Endothelial cell of umbilical vein (primary cell): ENCODE measurements around the gene OR2T34. TPM values are rescaled to one million over a fixed set of nuclear protein-coding genes. Genes with fewer than 3 reads are reported as not detected.

ENCODE experiments used
- BruUV-seq: library from RNA; stranded (reverse); fragments of 400-500 nt; replicated peaks from 2 replicates; lab custom pipeline; 2021; lab: Mats Ljungman, UMichigan
- CTCF ChIA-PET: fragments of 300-600, 350-600 bp; sonication (Branson Sonifier 250); formaldehyde crosslinking; loops from one replicate; lab custom pipeline; 2021; ENCODE audit warnings: antibody characterized with exemption, inconsistent platforms; lab: Charles Lee
- POLR2A ChIA-PET: fragments of 300-600, 350-600 bp; sonication (Branson Sonifier 250); formaldehyde crosslinking; loops from one replicate; lab custom pipeline; 2021; ENCODE audit warnings: antibody characterized with exemption, inconsistent platforms; lab: Charles Lee
- DNase-seq: peaks from one replicate; pipeline ENCODE4 v3.0.0-alpha.2; 2011; ENCODE audit warnings: low read depth, low spot score
- FAIRE-seq: peaks from 2 replicates; lab custom pipeline; 2011; peaks lifted over from hg19 to GRCh38; lab: Jason Lieb, UNC
- H2AFZ ChIP-seq: 2 replicates; pipeline ENCODE4 v1.6.0; 2012; ENCODE audit warnings: low read depth, low read length, control low read depth, inconsistent platforms
- H3K27ac ChIP-seq: 2 replicates; pipeline ENCODE4 v1.5.1; 2011; ENCODE audit warnings: low read depth, mild to moderate bottlenecking, control low read depth, low read length, moderate library complexity; ENCODE audit not compliant: insufficient read depth
- H3K27me3 ChIP-seq, 2 experiments: 2 replicates each; pipeline versions ENCODE4 v1.6.0 to v1.6.1; 2011; ENCODE audit warnings: low read length in 2 of 2, mixed read lengths in 1 of 2; ENCODE audit not compliant: control insufficient read depth in 2 of 2, insufficient read depth in 2 of 2
- H3K36me3 ChIP-seq, 2 experiments: 2 replicates in 1 of 2; 3 replicates in 1 of 2; pipeline ENCODE4 v1.5.1; 2011; ENCODE audit warnings: low read length in 2 of 2, mild to moderate bottlenecking in 1 of 2, moderate library complexity in 1 of 2; ENCODE audit not compliant: control insufficient read depth in 2 of 2, insufficient read depth in 2 of 2; ENCODE audit errors: extremely low read depth in 1 of 2
- H3K4me1 ChIP-seq: 3 replicates; pipeline ENCODE4 v1.5.1; 2011; ENCODE audit warnings: mild to moderate bottlenecking, low read length; ENCODE audit not compliant: control insufficient read depth, insufficient read depth; ENCODE audit errors: extremely low read depth
- H3K4me2 ChIP-seq: 2 replicates; pipeline ENCODE4 v1.6.1; 2011; ENCODE audit warnings: low read length, control low read depth, mixed read lengths; ENCODE audit not compliant: insufficient read depth
- H3K4me3 ChIP-seq, 3 experiments: fragments of 200-600 bp in 1 of 3; sonication (generic), shearing (Covaris generic) in 1 of 3; replicated peaks in 1 of 3; 2 replicates each; pipeline ENCODE4 v1.5.1; 2011 to 2016; ENCODE audit warnings: control low read depth in 3 of 3, low read length in 3 of 3, mild to moderate bottlenecking in 2 of 3, inconsistent platforms in 1 of 3, low read depth in 1 of 3, moderate library complexity in 1 of 3; ENCODE audit not compliant: insufficient read depth in 1 of 3
- H3K79me2 ChIP-seq: 2 replicates; pipeline ENCODE4 v1.6.0; 2012; ENCODE audit warnings: low read length, inconsistent platforms; ENCODE audit not compliant: control insufficient read depth, insufficient read depth
- H3K9ac ChIP-seq: replicated peaks from 2 replicates; pipeline ENCODE3; 2011; ENCODE audit warnings: low read length, control low read depth; ENCODE audit not compliant: insufficient read depth; ENCODE audit errors: extremely low read depth
- H3K9me1 ChIP-seq: replicated peaks from 3 replicates; pipeline ENCODE4 v1.6.0; 2011; ENCODE audit warnings: mild to moderate bottlenecking, low read length; ENCODE audit not compliant: control insufficient read depth, insufficient read depth; ENCODE audit errors: extremely low read depth
- H3K9me3 ChIP-seq: replicated peaks from 2 replicates; pipeline ENCODE4 v1.5.1; 2012; ENCODE audit warnings: low read length, inconsistent platforms; ENCODE audit not compliant: control insufficient read depth, insufficient read depth
- H4K20me1 ChIP-seq: replicated peaks from 2 replicates; pipeline ENCODE3; 2011; ENCODE audit warnings: mild to moderate bottlenecking, low read length; ENCODE audit not compliant: control insufficient read depth, insufficient read depth; ENCODE audit errors: extremely low read depth
- EZH2 ChIP-seq: IDR thresholded peaks from 2 replicates; pipeline ENCODE4 v1.6.1; 2012; ENCODE audit warnings: borderline replicate concordance, low read depth, mild to moderate bottlenecking, moderate library complexity, low read length, inconsistent platforms; ENCODE audit not compliant: severe bottlenecking
- FOS ChIP-seq: IDR thresholded peaks from 2 replicates; pipeline ENCODE4 v1.6.1; 2011; ENCODE audit warnings: mild to moderate bottlenecking, low read length, moderate library complexity, borderline replicate concordance; ENCODE audit not compliant: insufficient read depth
- GATA2 ChIP-seq: IDR thresholded peaks from 2 replicates; pipeline ENCODE4 v1.7.0; 2011; ENCODE audit warnings: low read depth, mild to moderate bottlenecking, moderate library complexity, mixed read lengths, low read length; ENCODE audit not compliant: insufficient read length, insufficient read depth
- JUN ChIP-seq: IDR thresholded peaks from 2 replicates; pipeline ENCODE4 v1.6.1; 2011; ENCODE audit warnings: borderline replicate concordance, low read depth; ENCODE audit not compliant: insufficient read length, insufficient read depth
- MYC ChIP-seq: IDR thresholded peaks from one replicate; pipeline ENCODE4 v1.6.1; 2011; ENCODE audit warnings: mild to moderate bottlenecking, low read depth, low read length
- POLR2A ChIP-seq: IDR thresholded peaks from 2 replicates; pipeline ENCODE4 v1.6.1; 2012; ENCODE audit warnings: low read depth, mild to moderate bottlenecking, control low read depth, low read length
- POLR2AphosphoS5 ChIP-seq: IDR thresholded peaks from 2 replicates; pipeline ENCODE4 v1.6.1; 2012; ENCODE audit warnings: low read depth, mild to moderate bottlenecking, control low read depth, low read length, moderate library complexity; ENCODE audit not compliant: insufficient read depth
- dilution Hi-C: fragments of 300-500 bp; cut with MboI; formaldehyde crosslinking; loops from one replicate; pipeline ENCODE4 v1.15.0; 2019; ENCODE audit warnings: low sequenced_read_pairs; ENCODE audit not compliant: extremely low pct_ligation_motif_present
- intact Hi-C: fragments of 100-400 bp; cut with micrococcal nuclease; formaldehyde crosslinking; loops from one replicate; pipeline ENCODE4 v1.10.0; 2022
- polyA plus RNA-seq, 4 experiments: library from polyadenylated mRNA; depleted of rRNA in 3 of 4; stranded (reverse) in 3 of 4; unstranded in 1 of 4; fragments of >200 nt; gene quantifications; 2 replicates each; pipeline versions ENCODE4 v1.2.1 to v1.2.3, GENCODE V29; 2011 to 2012; ENCODE audit warnings: missing spikeins in 1 of 4
- total RNA-seq: library from RNA; stranded (reverse); gene quantifications from 2 replicates; pipeline ENCODE4 v1.2.3, GENCODE V29; 2021
- TF ChIP-seq, protein P1 (sequence below): IDR thresholded peaks from 2 replicates; pipeline ENCODE4 v1.6.1; 2011; ENCODE audit not compliant: insufficient read depth, insufficient read length
- TF ChIP-seq, protein P2 (sequence below), 2 donors: IDR thresholded peaks; 1 replicate in 1 of 2; 2 replicates in 1 of 2; pipeline ENCODE4 v1.5.1; 2011; ENCODE audit warnings: low read length in 2 of 2, mild to moderate bottlenecking in 2 of 2, moderate library complexity in 2 of 2, control low read depth in 1 of 2, inconsistent platforms in 1 of 2, low read depth in 1 of 2; ENCODE audit not compliant: insufficient read depth in 1 of 2; ENCODE audit errors: extremely low read depth in 1 of 2

The OR2T34 gene
- total and polyA plus RNA-seq, 2 donors (not counting 3 experiments of a cell fraction or from before 2014, with no cell fraction given) = not detected

DNA sequence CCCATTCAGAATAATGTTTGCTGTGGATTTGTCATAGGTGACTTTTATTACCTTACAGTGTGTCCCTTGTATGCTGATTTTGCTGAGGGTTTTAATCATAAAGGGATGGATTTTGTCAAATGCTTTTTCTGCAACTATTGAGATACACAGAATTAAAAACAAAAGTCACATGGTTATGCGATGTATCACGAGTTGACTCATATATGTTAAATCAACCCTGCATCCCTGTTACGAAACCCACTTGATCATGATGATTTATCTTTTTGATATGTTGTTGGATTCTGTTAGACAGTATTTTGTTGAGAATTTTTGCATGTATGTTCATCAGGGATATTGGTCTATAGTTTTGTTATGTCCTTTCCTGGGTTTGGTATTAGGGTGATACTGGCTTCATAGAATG, 10.7 kb upstream of the OR2T34 start:
- H3K4me1 ChIP-seq = no peaks in the 10 kb centered on the region
- no peak for TF ChIP-seq MYC
- TF ChIP-seq POLR2AphosphoS5 = no peak
- TF ChIP-seq FOS = no peak
- TF ChIP-seq, protein P1, sequence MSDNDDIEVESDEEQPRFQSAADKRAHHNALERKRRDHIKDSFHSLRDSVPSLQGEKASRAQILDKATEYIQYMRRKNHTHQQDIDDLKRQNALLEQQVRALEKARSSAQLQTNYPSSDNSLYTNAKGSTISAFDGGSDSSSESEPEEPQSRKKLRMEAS = no peak
- TF ChIP-seq EZH2 = no peak
- no peak for TF ChIP-seq GATA2
- TF ChIP-seq, protein P2, sequence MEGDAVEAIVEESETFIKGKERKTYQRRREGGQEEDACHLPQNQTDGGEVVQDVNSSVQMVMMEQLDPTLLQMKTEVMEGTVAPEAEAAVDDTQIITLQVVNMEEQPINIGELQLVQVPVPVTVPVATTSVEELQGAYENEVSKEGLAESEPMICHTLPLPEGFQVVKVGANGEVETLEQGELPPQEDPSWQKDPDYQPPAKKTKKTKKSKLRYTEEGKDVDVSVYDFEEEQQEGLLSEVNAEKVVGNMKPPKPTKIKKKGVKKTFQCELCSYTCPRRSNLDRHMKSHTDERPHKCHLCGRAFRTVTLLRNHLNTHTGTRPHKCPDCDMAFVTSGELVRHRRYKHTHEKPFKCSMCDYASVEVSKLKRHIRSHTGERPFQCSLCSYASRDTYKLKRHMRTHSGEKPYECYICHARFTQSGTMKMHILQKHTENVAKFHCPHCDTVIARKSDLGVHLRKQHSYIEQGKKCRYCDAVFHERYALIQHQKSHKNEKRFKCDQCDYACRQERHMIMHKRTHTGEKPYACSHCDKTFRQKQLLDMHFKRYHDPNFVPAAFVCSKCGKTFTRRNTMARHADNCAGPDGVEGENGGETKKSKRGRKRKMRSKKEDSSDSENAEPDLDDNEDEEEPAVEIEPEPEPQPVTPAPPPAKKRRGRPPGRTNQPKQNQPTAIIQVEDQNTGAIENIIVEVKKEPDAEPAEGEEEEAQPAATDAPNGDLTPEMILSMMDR (IDR thresholded peaks at IDR 0.05; ENCODE audit: extremely low read depth in 1 of 2, insufficient read depth in 1 of 2, low read depth in 1 of 2, low read length in 2 of 2) = no peak
- no peak for TF ChIP-seq POLR2A
- no peak for TF ChIP-seq JUN
- intact Hi-C loops = no loop called here
- no peak overlapping the region for H3K4me2 ChIP-seq
- no peaks in the 10 kb centered on the region for H3K9me1 ChIP-seq
- H3K9me3 ChIP-seq = no peaks in the 10 kb centered on the region
- no peak overlapping the region for H3K27ac ChIP-seq
- dilution Hi-C loops = no loop called here
- no TSS peak for BruUV-seq
- FAIRE-seq (no peak), DNase-seq (no peak)
- no peaks in the 10 kb centered on the region for H4K20me1 ChIP-seq
- ChIA-PET POLR2A (no interaction called here), CTCF (no interaction called here)
- no peaks in the 10 kb centered on the region for H3K36me3 ChIP-seq
- H3K79me2 ChIP-seq = no peaks in the 10 kb centered on the region
- no peak overlapping the region for H3K4me3 ChIP-seq
- no peaks in the 10 kb centered on the region for H3K27me3 ChIP-seq
- H2AFZ ChIP-seq = no peak overlapping the region
- H3K9ac ChIP-seq = no peak overlapping the region
